Measurements from ENCODE around the gene TSPAN31. TPM values are rescaled to one million over a fixed set of nuclear protein-coding genes. Genes with fewer than 3 reads are reported as not detected.

TSPAN31 gene
- total RNA-seq, 1 donor from 2014 or later: 41.6 TPM

GRCh38 chr12:57722716-57723629 lies 21.9 kb upstream of the TSPAN31 start:
- DNase-seq (ENCODE audit: low read depth in 2 of 2): no peak

- no peak for DNase-seq (ENCODE audit: low read depth in 2 of 2)
Observed at GRCh38 chr12:57723630-57723962, 21.2 kb upstream of the TSPAN31 start.

GRCh38 chr12:57724003-57724935 lies 20.6 kb upstream of the TSPAN31 start:
- DNase-seq (ENCODE audit: low read depth in 2 of 2): no peak

GRCh38 chr12:57724936-57725740 lies 19.7 kb upstream of the TSPAN31 start:
- DNase-seq (ENCODE audit: low read depth in 2 of 2): no peak

- no peak for DNase-seq (ENCODE audit: low read depth in 2 of 2)
Observed at GRCh38 chr12:57725851-57726150, 19.0 kb upstream of the TSPAN31 start.

- DNase-seq (ENCODE audit: low read depth in 2 of 2): peak; percentile 70 to 83
Observed at GRCh38 chr12:57726151-57726883, 18.5 kb upstream of the TSPAN31 start.

- peak in 1 of 2 donors; percentile 46 for DNase-seq (ENCODE audit: low read depth in 2 of 2)
Observed at GRCh38 chr12:57726884-57727757, 17.7 kb upstream of the TSPAN31 start.

GRCh38 chr12:57727758-57728395 lies 17.0 kb upstream of the TSPAN31 start:
- DNase-seq (ENCODE audit: low read depth in 2 of 2): no peak

- no peak for DNase-seq (ENCODE audit: low read depth in 2 of 2)
Observed at GRCh38 chr12:57729321-57729844, 15.5 kb upstream of the TSPAN31 start.

- no peak for DNase-seq (ENCODE audit: low read depth in 2 of 2)
Observed at GRCh38 chr12:57730336-57731067, 14.3 kb upstream of the TSPAN31 start.

GRCh38 chr12:57731411-57732080 lies 13.3 kb upstream of the TSPAN31 start:
- DNase-seq (ENCODE audit: low read depth in 2 of 2): no peak

GRCh38 chr12:57732270-57732669 lies 12.6 kb upstream of the TSPAN31 start:
- no peak for DNase-seq (ENCODE audit: low read depth in 2 of 2)

GRCh38 chr12:57732726-57733593 lies 11.9 kb upstream of the TSPAN31 start:
- DNase-seq (ENCODE audit: low read depth in 2 of 2): no peak

GRCh38 chr12:57733928-57734327 lies 10.9 kb upstream of the TSPAN31 start:
- DNase-seq (ENCODE audit: low read depth in 2 of 2): no peak

- DNase-seq (ENCODE audit: low read depth in 2 of 2): no peak
Observed at GRCh38 chr12:57734591-57734990, 10.2 kb upstream of the TSPAN31 start.

GRCh38 chr12:57735198-57735855 lies 9.5 kb upstream of the TSPAN31 start:
- no peak for DNase-seq (ENCODE audit: low read depth in 2 of 2)

Data from dermis microvascular lymphatic vessel endothelial cell (primary cell).